AG04450 (cell line): ENCODE data around the gene CTNNB1. TPM values are rescaled to one million over a fixed set of nuclear protein-coding genes. Genes with fewer than 3 reads are reported as not detected.

Experiments
- CTCF ChIA-PET: fragments of 300-600, 350-600 bp; formaldehyde crosslinking; extraction: SDS; loops from one replicate; lab custom pipeline; 2022; ENCODE audit warnings: antibody characterized with exemption, inconsistent platforms; lab: Charles Lee
- POLR2A ChIA-PET: fragments of 350-600 bp; formaldehyde crosslinking; extraction: SDS; loops from one replicate; lab custom pipeline; 2021; ENCODE audit warnings: antibody characterized with exemption, inconsistent platforms; lab: Yijun Ruan, JAX
- DNase-seq: peaks from one replicate; pipeline ENCODE4 v3.0.0-alpha.2; 2011; ENCODE audit warnings: low read depth, low spot score
- H3K27ac ChIP-seq: one replicate; pipeline ENCODE4 v1.5.1; 2012; ENCODE audit warnings: low read depth, low read length, control low read depth
- H3K27me3 ChIP-seq: one replicate; pipeline ENCODE4 v1.6.0; 2012; ENCODE audit warnings: low read length; ENCODE audit not compliant: control insufficient read depth, insufficient read depth
- H3K4me3 ChIP-seq: 2 replicates; pipeline ENCODE4 v1.5.1; 2011; ENCODE audit warnings: mild to moderate bottlenecking, low read depth, low read length, control low read depth
- H3K9me3 ChIP-seq: 2 replicates; pipeline ENCODE4 v1.5.1; 2012; ENCODE audit warnings: low read length; ENCODE audit not compliant: control insufficient read depth, insufficient read depth
- polyA plus RNA-seq: library from polyadenylated mRNA; depleted of rRNA; stranded (reverse); fragments of >200 nt; gene quantifications from 2 replicates; pipeline ENCODE4 v1.2.3, GENCODE V29; 2011
- TF ChIP-seq, protein P1 (sequence below): IDR thresholded peaks from 2 replicates; pipeline ENCODE4 v1.5.1; 2011; ENCODE audit warnings: low read depth, low read length, control low read depth, inconsistent platforms

CTNNB1 gene
- polyA plus RNA-seq, 1 experiment: 352 TPM

DNA sequence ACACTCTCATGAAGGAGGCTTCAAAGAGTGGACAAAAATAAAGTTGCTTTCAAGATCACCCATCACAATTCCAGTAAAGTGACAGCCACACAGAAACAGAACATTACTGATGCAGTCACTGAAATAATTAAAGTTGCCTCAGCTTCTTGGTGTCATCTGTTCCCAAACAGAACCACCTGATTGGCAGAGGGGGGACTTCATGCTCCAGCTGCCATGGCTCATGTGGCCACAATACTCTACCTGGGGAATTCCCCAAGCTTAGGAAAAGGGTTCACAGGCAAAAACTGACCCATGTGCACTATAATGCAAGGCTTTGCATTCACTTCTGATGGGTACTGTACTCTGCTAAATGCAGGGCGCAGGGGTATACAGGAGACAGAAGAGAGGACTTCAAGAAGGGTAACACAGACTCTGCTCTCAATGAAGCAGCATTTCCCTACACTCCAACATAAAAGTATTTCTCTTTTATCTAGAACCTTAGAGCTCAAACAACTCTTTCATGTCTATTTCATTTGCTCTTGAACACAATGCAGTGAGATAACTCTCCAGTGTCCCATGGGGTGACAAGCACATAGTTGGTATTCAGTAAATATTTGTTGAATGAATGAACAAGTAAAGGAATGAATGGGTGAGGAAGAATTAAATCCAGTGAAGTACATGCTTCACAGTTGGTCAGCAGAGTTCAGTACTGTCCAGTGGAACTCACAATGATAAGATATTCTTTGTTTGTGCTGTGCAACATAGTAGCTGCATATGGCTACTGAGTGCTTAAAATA is 8.6 kb upstream of the CTNNB1 start:
- CTCF ChIA-PET: interaction anchor here (1.6 kb wide), 1 partner anchor 606 kb away, joined by 5 read pairs; no protein-coding TSS in a partner anchor
- TF ChIP-seq, protein P1, sequence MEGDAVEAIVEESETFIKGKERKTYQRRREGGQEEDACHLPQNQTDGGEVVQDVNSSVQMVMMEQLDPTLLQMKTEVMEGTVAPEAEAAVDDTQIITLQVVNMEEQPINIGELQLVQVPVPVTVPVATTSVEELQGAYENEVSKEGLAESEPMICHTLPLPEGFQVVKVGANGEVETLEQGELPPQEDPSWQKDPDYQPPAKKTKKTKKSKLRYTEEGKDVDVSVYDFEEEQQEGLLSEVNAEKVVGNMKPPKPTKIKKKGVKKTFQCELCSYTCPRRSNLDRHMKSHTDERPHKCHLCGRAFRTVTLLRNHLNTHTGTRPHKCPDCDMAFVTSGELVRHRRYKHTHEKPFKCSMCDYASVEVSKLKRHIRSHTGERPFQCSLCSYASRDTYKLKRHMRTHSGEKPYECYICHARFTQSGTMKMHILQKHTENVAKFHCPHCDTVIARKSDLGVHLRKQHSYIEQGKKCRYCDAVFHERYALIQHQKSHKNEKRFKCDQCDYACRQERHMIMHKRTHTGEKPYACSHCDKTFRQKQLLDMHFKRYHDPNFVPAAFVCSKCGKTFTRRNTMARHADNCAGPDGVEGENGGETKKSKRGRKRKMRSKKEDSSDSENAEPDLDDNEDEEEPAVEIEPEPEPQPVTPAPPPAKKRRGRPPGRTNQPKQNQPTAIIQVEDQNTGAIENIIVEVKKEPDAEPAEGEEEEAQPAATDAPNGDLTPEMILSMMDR: no peak
- Histone ChIP-seq H3K9me3 (no peaks in the 10 kb centered on the region), H3K27ac (no peak overlapping the region), H3K27me3 (peaks cover 15% of the 10 kb centered on the region), H3K4me3 (no peak overlapping the region)
- POLR2A ChIA-PET: interaction anchor here (1.1 kb wide), 1 partner anchor 9 kb away, joined by 5 read pairs; the partner anchor contains the start of gene CTNNB1
- DNase-seq: no peak

GRCh38 chr3:41192885-41193284 is 6.4 kb upstream of the CTNNB1 start:
- Histone ChIP-seq H3K4me3 (no peak overlapping the region), H3K27me3 (peaks cover 13% of the 10 kb centered on the region), H3K27ac (no peak overlapping the region), H3K9me3 (no peaks in the 10 kb centered on the region)
- DNase-seq: no peak
- POLR2A ChIA-PET: no interaction called here
- TF ChIP-seq, protein P1: no peak
- CTCF ChIA-PET: interaction anchor here (0.6 to 1.7 kb wide), 2 partner anchors 10 to 1003 kb away, joined by 3 to 5 read pairs; no protein-coding TSS in a partner anchor

GRCh38 chr3:41193794-41194539 is 5.3 kb upstream of the CTNNB1 start:
- Histone ChIP-seq H3K4me3 (no peak overlapping the region), H3K9me3 (no peaks in the 10 kb centered on the region), H3K27ac (no peak overlapping the region), H3K27me3 (peaks cover 13% of the 10 kb centered on the region)
- ChIA-PET POLR2A (no interaction called here), CTCF (no interaction called here)
- TF ChIP-seq, protein P1: no peak
- no peak for DNase-seq

DNA sequence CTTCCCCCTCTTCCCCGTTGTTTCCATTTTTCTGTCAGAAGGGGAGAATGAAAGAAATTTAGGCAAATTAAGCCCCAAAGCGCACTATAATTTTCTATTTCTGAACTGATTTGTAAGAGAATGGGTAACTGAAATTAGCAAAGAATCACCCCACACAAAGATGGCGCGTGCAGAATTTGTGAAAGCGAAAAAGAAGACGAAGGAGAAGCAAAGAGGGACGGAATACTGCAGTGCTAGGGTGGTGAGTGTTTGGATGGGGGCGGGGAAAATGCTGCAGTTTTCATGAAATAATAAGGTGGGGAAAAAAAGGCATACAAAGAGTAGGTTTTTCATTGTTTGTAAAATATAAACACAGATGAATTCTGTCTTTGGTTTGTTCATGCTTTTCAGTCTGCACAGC is 4.6 kb upstream of the CTNNB1 start:
- H3K27ac ChIP-seq: no peak overlapping the region
- TF ChIP-seq, protein P1: no peak
- H3K4me3 ChIP-seq: no peak overlapping the region
- ChIA-PET CTCF (no interaction called here), POLR2A (no interaction called here)
- no peak for DNase-seq
- peaks cover 11% of the 10 kb centered on the region for H3K27me3 ChIP-seq
- H3K9me3 ChIP-seq: peaks cover 2% of the 10 kb centered on the region; the same call in 1 of the 2 replicates

- CTCF ChIA-PET: no interaction called here
- TF ChIP-seq, protein P1: no peak
- Histone ChIP-seq H3K27ac (no peak overlapping the region), H3K4me3 (no peak overlapping the region), H3K9me3 (peaks cover 2% of the 10 kb centered on the region; the same call in 1 of the 2 replicates), H3K27me3 (peaks cover 9% of the 10 kb centered on the region)
- POLR2A ChIA-PET: no interaction called here
- DNase-seq: no peak
Measured at GRCh38 chr3:41195946-41196345, 3.4 kb upstream of the CTNNB1 start.
